Hepatic stellate cell (primary cell): ENCODE results near the gene CH25H.

Experiments
- DNase-seq: peaks from one replicate; pipeline ENCODE4 v3.0.0; 2011; ENCODE audit warnings: low spot score

Gene CH25H

GRCh38 chr10:89233033-89233432 lies 25.9 kb upstream of the CH25H start:
- DNase-seq: no peak

- no peak for DNase-seq
These were observed 21.8 kb upstream of the CH25H start for GRCh38 chr10:89228962-89229361.

- no peak for DNase-seq
These were observed 21.0 kb upstream of the CH25H start for GRCh38 chr10:89228146-89228545.

GRCh38 chr10:89226891-89227290 lies 19.8 kb upstream of the CH25H start:
- no peak for DNase-seq

GRCh38 chr10:89224739-89225443 lies 17.8 kb upstream of the CH25H start:
- no peak for DNase-seq

GRCh38 chr10:89221919-89222318 lies 14.8 kb upstream of the CH25H start:
- no peak for DNase-seq

GRCh38 chr10:89219513-89220218 lies 12.5 kb upstream of the CH25H start:
- DNase-seq: no peak

GRCh38 chr10:89217057-89217990 lies 10.2 kb upstream of the CH25H start:
- peak; percentile 17 for DNase-seq

- DNase-seq: no peak
These were observed 8.9 kb upstream of the CH25H start for GRCh38 chr10:89216056-89216455.

GRCh38 chr10:89215511-89215910 lies 8.4 kb upstream of the CH25H start:
- DNase-seq: no peak

GRCh38 chr10:89214566-89215165 lies 7.5 kb upstream of the CH25H start:
- DNase-seq: no peak

GRCh38 chr10:89213191-89213808 lies 6.2 kb upstream of the CH25H start:
- DNase-seq: peak; percentile 26

- no peak for DNase-seq
These were observed 3.8 kb upstream of the CH25H start for GRCh38 chr10:89210794-89211425.

GRCh38 chr10:89209718-89210117 lies 2.6 kb upstream of the CH25H start:
- DNase-seq: no peak

- DNase-seq: peak; percentile 45
These were observed 859 bp upstream of the CH25H start for GRCh38 chr10:89207801-89208551.

- DNase-seq: peak; percentile 27
These were observed 526 bp downstream of the CH25H start for GRCh38 chr10:89206402-89207180.

GRCh38 chr10:89204621-89205185 lies 2.4 kb downstream of the CH25H start:
- no peak for DNase-seq

- no peak for DNase-seq
These were observed 3.9 kb downstream of the CH25H start for GRCh38 chr10:89203237-89203636.

- no peak for DNase-seq
These were observed 5.1 kb downstream of the CH25H start for GRCh38 chr10:89202033-89202425.
